Ectodermal cell (in vitro differentiated cells): Measurements from ENCODE around the gene BRD3.

Experiments
- H3K27ac ChIP-seq: 2 replicates; pipeline ENCODE4 v1.7.0; 2013; ENCODE audit warnings: mild to moderate bottlenecking, low read depth, low read length; ENCODE audit not compliant: insufficient read depth, poor library complexity, severe bottlenecking
- H3K27me3 ChIP-seq: 2 replicates; pipeline ENCODE4 v1.7.0; 2013; ENCODE audit warnings: mild to moderate bottlenecking, low read length; ENCODE audit not compliant: insufficient read depth, control insufficient read depth, poor library complexity, severe bottlenecking
- H3K36me3 ChIP-seq: one replicate; pipeline ENCODE4 v1.7.0; 2013; ENCODE audit warnings: low read length; ENCODE audit not compliant: control insufficient read depth, insufficient read depth
- H3K4me1 ChIP-seq: one replicate; pipeline ENCODE4 v1.7.0; 2013; ENCODE audit warnings: low read length; ENCODE audit not compliant: control insufficient read depth, insufficient read depth
- H3K4me3 ChIP-seq: 2 replicates; pipeline ENCODE4 v1.7.0; 2013; ENCODE audit warnings: low read depth, low read length, control low read depth; ENCODE audit not compliant: insufficient read depth
- H3K9me3 ChIP-seq: 2 replicates; pipeline ENCODE4 v1.7.0; 2013; ENCODE audit warnings: mild to moderate bottlenecking, low read length, moderate library complexity; ENCODE audit not compliant: control insufficient read depth
- WGBS, 2 experiments: methylation state at CpG; one replicate each; pipeline ENCODE4 v1.1.7; 2013; ENCODE audit warnings: missing lambda C conversion rate in 2 of 2; 5-methylcytosine and 5-hydroxymethylcytosine counted together

Gene BRD3

DNA sequence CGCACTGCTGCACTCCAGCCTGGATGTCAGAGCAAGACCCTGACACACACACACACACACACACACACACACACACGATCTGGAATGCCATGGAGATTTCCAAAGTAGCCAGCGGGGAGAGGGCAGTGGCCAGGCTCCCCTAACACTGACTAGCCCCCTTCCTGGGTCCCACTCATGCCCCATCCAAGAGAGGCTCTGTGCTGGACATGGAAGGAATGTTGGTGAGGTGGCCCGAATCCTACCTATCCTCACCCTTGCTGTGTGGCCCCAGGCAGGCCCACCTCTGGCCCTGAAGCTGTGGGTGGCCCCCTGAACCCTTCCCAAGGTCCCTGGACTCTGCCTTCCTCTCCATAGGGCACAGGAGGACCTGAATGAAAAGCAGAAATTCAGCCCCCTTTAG lies 7.3 kb downstream of the BRD3 start:
- peaks cover 48% of the 10 kb centered on the region for H3K4me1 ChIP-seq
- H3K4me3 ChIP-seq: no peak overlapping the region
- no peak overlapping the region for H3K27ac ChIP-seq
- H3K36me3 ChIP-seq: no peaks in the 10 kb centered on the region
- H3K27me3 ChIP-seq: no peaks in the 10 kb centered on the region
- 81 to 88% methylated on average over 3 to 4 of the region's 4 CpGs for WGBS, 2 experiments
- H3K9me3 ChIP-seq: no peaks in the 10 kb centered on the region

GRCh38 chr9:134059661-134060395 lies 8.0 kb downstream of the BRD3 start:
- H3K27ac ChIP-seq: no peak overlapping the region
- H3K4me3 ChIP-seq: no peak overlapping the region
- peaks cover 52% of the 10 kb centered on the region for H3K4me1 ChIP-seq
- no peaks in the 10 kb centered on the region for H3K36me3 ChIP-seq
- WGBS, 2 experiments: 92 to 95% methylated on average over 17 of the region's 17 CpGs
- H3K27me3 ChIP-seq: no peaks in the 10 kb centered on the region
- H3K9me3 ChIP-seq: no peaks in the 10 kb centered on the region

- no peaks in the 10 kb centered on the region for H3K36me3 ChIP-seq
- no peaks in the 10 kb centered on the region for H3K27me3 ChIP-seq
- peaks cover 52% of the 10 kb centered on the region for H3K4me1 ChIP-seq
- H3K4me3 ChIP-seq: no peak overlapping the region
- H3K9me3 ChIP-seq: no peaks in the 10 kb centered on the region
- WGBS, 2 experiments: 91 to 93% methylated on average over 16 of the region's 16 CpGs
- H3K27ac ChIP-seq: no peak overlapping the region
Observed at GRCh38 chr9:134059188-134059641, 8.6 kb downstream of the BRD3 start.

DNA sequence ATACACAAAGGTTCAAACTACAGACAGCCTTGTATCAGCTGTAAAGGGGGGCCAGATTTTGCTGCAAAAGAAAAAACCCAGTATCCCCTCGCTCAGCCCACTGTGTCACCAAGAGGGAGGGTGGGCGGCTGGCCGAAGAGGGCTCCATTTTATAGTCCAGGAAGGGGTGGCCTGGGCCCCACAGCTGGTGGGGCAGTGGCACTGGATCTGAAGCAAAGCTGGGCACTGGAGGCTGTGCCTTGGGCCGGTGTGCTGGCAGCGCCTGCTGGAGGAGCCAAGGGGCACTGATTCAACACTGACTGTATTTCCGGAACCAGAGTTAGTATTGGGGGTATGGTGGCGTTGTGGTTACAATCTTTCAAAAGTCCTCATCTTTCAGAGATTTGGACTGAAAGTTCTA lies 9.1 kb downstream of the BRD3 start:
- WGBS, 2 experiments: 95 to 97% methylated on average over 7 of the region's 7 CpGs
- no peaks in the 10 kb centered on the region for H3K27me3 ChIP-seq
- H3K4me1 ChIP-seq: peaks cover 52% of the 10 kb centered on the region
- no peaks in the 10 kb centered on the region for H3K9me3 ChIP-seq
- H3K36me3 ChIP-seq: no peaks in the 10 kb centered on the region
- H3K4me3 ChIP-seq: no peak overlapping the region
- H3K27ac ChIP-seq: no peak overlapping the region

GRCh38 chr9:134057751-134058701 lies 9.8 kb downstream of the BRD3 start:
- 88 to 90% methylated on average over 28 of the region's 28 CpGs for whole genome bisulfite sequencing, 2 experiments
- Histone ChIP-seq H3K27ac (no peak overlapping the region), H3K4me3 (no peak overlapping the region), H3K27me3 (no peaks in the 10 kb centered on the region), H3K4me1 (peaks cover 48% of the 10 kb centered on the region), H3K9me3 (no peaks in the 10 kb centered on the region), H3K36me3 (peaks cover 3% of the 10 kb centered on the region)

GRCh38 chr9:134057307-134057657 lies 10.5 kb downstream of the BRD3 start:
- Histone ChIP-seq H3K27ac (no peak overlapping the region), H3K36me3 (peaks cover 10% of the 10 kb centered on the region), H3K4me3 (no peak overlapping the region), H3K27me3 (no peaks in the 10 kb centered on the region), H3K9me3 (no peaks in the 10 kb centered on the region), H3K4me1 (peaks cover 48% of the 10 kb centered on the region)
- 93 to 95% methylated on average over 13 of the region's 13 CpGs for WGBS, 2 experiments

- 94 to 96% methylated on average over 23 of the region's 23 CpGs for WGBS, 2 experiments
- H3K4me3 ChIP-seq: no peak overlapping the region
- no peak overlapping the region for H3K27ac ChIP-seq
- H3K36me3 ChIP-seq: peaks cover 11% of the 10 kb centered on the region
- no peaks in the 10 kb centered on the region for H3K27me3 ChIP-seq
- peaks cover 45% of the 10 kb centered on the region for H3K4me1 ChIP-seq
- H3K9me3 ChIP-seq: no peaks in the 10 kb centered on the region
Observed at GRCh38 chr9:134056483-134057306, 11.1 kb downstream of the BRD3 start.

- no peak overlapping the region for H3K27ac ChIP-seq
- H3K9me3 ChIP-seq: no peaks in the 10 kb centered on the region
- no peak overlapping the region for H3K4me3 ChIP-seq
- H3K4me1 ChIP-seq: peaks cover 42% of the 10 kb centered on the region
- H3K27me3 ChIP-seq: no peaks in the 10 kb centered on the region
- 93% methylated on average over 13 of the region's 13 CpGs for WGBS, 2 experiments
- peaks cover 18% of the 10 kb centered on the region for H3K36me3 ChIP-seq
Observed at GRCh38 chr9:134055981-134056461, 11.8 kb downstream of the BRD3 start.

DNA sequence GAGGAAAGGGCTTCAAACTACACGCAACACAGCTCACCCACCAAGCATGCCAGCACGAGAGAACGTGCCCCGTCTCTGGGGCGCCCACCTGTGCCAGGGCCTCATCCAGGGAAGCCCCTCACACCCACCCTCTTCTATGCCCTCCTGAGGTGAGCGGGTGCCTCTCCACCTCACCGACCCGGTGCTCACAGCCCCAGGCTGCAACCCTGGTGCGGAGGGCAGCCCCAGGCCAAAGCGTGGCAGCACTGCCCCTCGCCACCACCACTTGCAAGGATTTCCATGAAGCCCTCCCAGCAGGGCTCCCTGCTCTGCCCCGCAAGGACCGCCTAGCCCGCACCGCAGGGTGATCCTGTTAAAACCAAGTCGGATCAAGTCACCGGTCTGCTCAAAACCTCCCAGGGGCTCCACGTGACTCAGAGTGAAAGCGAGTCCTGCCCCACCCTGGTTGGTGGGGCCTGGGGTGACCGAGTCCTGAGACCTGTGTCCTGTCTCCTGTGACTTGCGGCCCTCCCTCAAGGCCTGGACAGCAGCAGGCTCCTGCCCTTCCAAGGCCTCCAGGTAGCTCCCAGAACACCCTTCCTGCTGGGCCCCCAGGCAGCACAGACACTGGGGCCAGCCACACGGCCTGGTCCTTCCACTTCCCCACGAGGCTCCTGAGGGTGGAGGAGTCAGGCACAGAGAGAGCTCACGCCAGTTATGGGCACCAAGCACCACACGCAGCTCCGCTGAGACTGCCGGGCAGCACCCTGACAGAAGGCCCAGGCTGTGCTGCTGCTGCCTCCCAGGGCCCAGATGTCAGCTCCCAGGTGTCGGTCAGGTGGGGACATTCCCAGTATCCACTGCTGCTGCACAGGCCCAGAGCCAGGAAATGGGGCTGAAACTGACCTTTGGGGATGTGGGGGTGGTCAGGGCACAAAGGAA lies 12.7 kb downstream of the BRD3 start:
- H3K9me3 ChIP-seq: no peaks in the 10 kb centered on the region
- no peak overlapping the region for H3K4me3 ChIP-seq
- no peak overlapping the region for H3K27ac ChIP-seq
- peaks cover 27% of the 10 kb centered on the region for H3K36me3 ChIP-seq
- 90 to 93% methylated on average over 28 of the region's 28 CpGs for WGBS, 2 experiments
- H3K27me3 ChIP-seq: no peaks in the 10 kb centered on the region
- peaks cover 39% of the 10 kb centered on the region for H3K4me1 ChIP-seq
